Naive thymus-derived CD4-positive, alpha-beta T cell (primary cell): ENCODE results near the gene DGAT2. TPM values are rescaled to one million over a fixed set of nuclear protein-coding genes. Genes with fewer than 3 reads are reported as not detected.
"Not testable (repeated sequence)": the region's sequence is repeated elsewhere in the genome, so short reads cannot be mapped to it uniquely, and the experiment has no call there.

Experiments used
- ATAC-seq: fragments of 150-1000 bp; cut with Tn5 transposase; 2 replicates; pipeline ENCODE4 v1.10.0; 2021; ENCODE audit warnings: mild to moderate bottlenecking, moderate library complexity
- CTCF ChIA-PET: fragments of 350-600 bp; sonication (Branson Sonifier 250); formaldehyde crosslinking; loops from one replicate; lab custom pipeline; 2021; ENCODE audit warnings: antibody characterized with exemption; lab: Charles Lee
- POLR2A ChIA-PET: fragments of 350-600 bp; sonication (Branson Sonifier 250); formaldehyde crosslinking; loops from one replicate; lab custom pipeline; 2021; ENCODE audit warnings: antibody characterized with exemption, inconsistent platforms; lab: Charles Lee
- DNase-seq, 9 donors: peaks; one replicate each; pipeline versions ENCODE4 v3.0.0 to v3.0.0-alpha.2; 2020 to 2022; ENCODE audit warnings: mixed read lengths in 1 of 9
- H3K27ac ChIP-seq: one replicate; pipeline ENCODE4 v1.7.0; 2013; ENCODE audit warnings: mild to moderate bottlenecking, low read depth, low read length, moderate library complexity
- H3K27me3 ChIP-seq, 2 donors: one replicate each; pipeline ENCODE4 v1.7.0; 2013; ENCODE audit warnings: low read length in 2 of 2, mild to moderate bottlenecking in 2 of 2, moderate library complexity in 2 of 2; ENCODE audit not compliant: control insufficient read depth in 2 of 2, insufficient read depth in 2 of 2
- H3K36me3 ChIP-seq, 3 experiments: 1 replicate in 2 of 3; 2 replicates in 1 of 3; pipeline ENCODE4 v1.7.0; 2013; ENCODE audit warnings: low read length in 3 of 3, mild to moderate bottlenecking in 3 of 3, moderate library complexity in 1 of 3; ENCODE audit not compliant: insufficient read depth in 3 of 3, control insufficient read depth in 2 of 3
- H3K4me1 ChIP-seq, 2 donors: one replicate each; pipeline ENCODE4 v1.7.0; 2013; ENCODE audit warnings: low read length in 2 of 2, mild to moderate bottlenecking in 2 of 2, moderate library complexity in 1 of 2; ENCODE audit not compliant: control insufficient read depth in 2 of 2, insufficient read depth in 2 of 2
- H3K4me3 ChIP-seq: 2 replicates; pipeline ENCODE4 v1.7.0; 2013; ENCODE audit warnings: mild to moderate bottlenecking, low read length
- H3K9me3 ChIP-seq, 3 experiments: 1 replicate in 2 of 3; 2 replicates in 1 of 3; pipeline ENCODE4 v1.7.0; 2013; ENCODE audit warnings: low read length in 3 of 3; ENCODE audit not compliant: control insufficient read depth in 2 of 3
- H3K27ac Mint-ChIP-seq, 9 donors: one replicate each; pipeline ENCODE4 v1.8.0; 2020 to 2022; ENCODE audit warnings: mixed read lengths in 9 of 9, mild to moderate bottlenecking in 8 of 9, moderate library complexity in 5 of 9, inconsistent platforms in 2 of 9
- H3K27me3 Mint-ChIP-seq, 5 donors: one replicate each; pipeline ENCODE4 v1.8.0; 2021 to 2022; ENCODE audit warnings: mixed read lengths in 5 of 5, mild to moderate bottlenecking in 1 of 5
- H3K36me3 Mint-ChIP-seq, 5 donors: one replicate each; pipeline ENCODE4 v1.8.0; 2020 to 2022; ENCODE audit warnings: mixed read lengths in 5 of 5, mild to moderate bottlenecking in 3 of 5, inconsistent platforms in 1 of 5
- H3K4me1 Mint-ChIP-seq, 7 donors: one replicate each; pipeline ENCODE4 v1.8.0; 2020 to 2022; ENCODE audit warnings: mixed read lengths in 7 of 7, mild to moderate bottlenecking in 3 of 7, inconsistent platforms in 1 of 7
- H3K4me3 Mint-ChIP-seq, 10 donors: one replicate each; pipeline ENCODE4 v1.8.0; 2020 to 2022; ENCODE audit warnings: mild to moderate bottlenecking in 10 of 10, mixed read lengths in 10 of 10, moderate library complexity in 6 of 10, inconsistent platforms in 2 of 10
- H3K9me3 Mint-ChIP-seq, 11 donors: one replicate each; pipeline ENCODE4 v1.8.0; 2020 to 2022; ENCODE audit warnings: mixed read lengths in 11 of 11, mild to moderate bottlenecking in 4 of 11, inconsistent platforms in 1 of 11, moderate library complexity in 1 of 11
- intact Hi-C, 2 donors: fragments of 100-400 bp; cut with micrococcal nuclease; formaldehyde crosslinking; loops; one replicate each; pipeline ENCODE4 v1.15.1; 2023
- polyA plus RNA-seq, 2 donors: library from polyadenylated mRNA; unstranded; fragments of 300-500 nt; fragmentation: Illumina TruSeq; gene quantifications; one replicate each; pipeline ENCODE4 v1.2.3, GENCODE V29; 2021
- total RNA-seq, 6 experiments: library from RNA in 5 of 6; stranded (reverse) in 5 of 6; gene quantifications; 1 replicate in 5 of 6; 2 replicates in 1 of 6; pipeline ENCODE4 v1.2.3 and lab custom pipeline; 2021 to 2026

Gene DGAT2
- total and polyA plus RNA-seq, 7 experiments from 2014 or later = 0.30 to 8.5 (median 0.58) TPM

- Mint-ChIP-seq H3K4me1 (no peaks in the 10 kb centered on the region), H3K36me3 (no peaks in the 10 kb centered on the region), H3K4me3 (no peak overlapping the region), H3K27me3 (peaks cover 4 to 24% (median 9%) of the 10 kb centered on the region in 5 donors), H3K27ac (no peak overlapping the region), H3K9me3 (no peaks in the 10 kb centered on the region)
- Histone ChIP-seq H3K9me3 (no peaks in the 10 kb centered on the region), H3K36me3 (no peaks in the 10 kb centered on the region), H3K27me3 (no peaks in the 10 kb centered on the region), H3K4me1 (no peaks in the 10 kb centered on the region), H3K4me3 (no peak overlapping the region), H3K27ac (no peak overlapping the region)
- ChIA-PET CTCF (no interaction called here), POLR2A (interaction anchor here (0.6 kb wide), 1 partner anchor 1527 kb away, joined by 6 read pairs; no protein-coding TSS in a partner anchor)
- DNase-seq (no peak), ATAC-seq (no peak)
- intact Hi-C loops = no loop called here
These were observed 33.3 kb upstream of the DGAT2 start for GRCh38 chr11:75735181-75735845.

- H3K27me3 Mint-ChIP-seq = peaks cover 0 to 37% (median 9%) of the 10 kb centered on the region in 5 donors
- DNase-seq (no peak), ATAC-seq (no peak)
- no peaks in the 10 kb centered on the region for H3K9me3 Mint-ChIP-seq
- CTCF ChIA-PET = no interaction called here
- no peaks in the 10 kb centered on the region for H3K9me3 ChIP-seq
- H3K4me1 ChIP-seq = no peaks in the 10 kb centered on the region
- no peak overlapping the region for H3K27ac Mint-ChIP-seq
- H3K27me3 ChIP-seq = no peaks in the 10 kb centered on the region
- no peaks in the 10 kb centered on the region for H3K36me3 ChIP-seq
- H3K27ac ChIP-seq = no peak overlapping the region
- intact Hi-C loops = no loop called here
- H3K4me3 ChIP-seq = no peak overlapping the region
- H3K36me3 Mint-ChIP-seq = no peaks in the 10 kb centered on the region
- H3K4me1 Mint-ChIP-seq = no peaks in the 10 kb centered on the region
- POLR2A ChIA-PET = no interaction called here
- H3K4me3 Mint-ChIP-seq = no peak overlapping the region
These were observed 31.3 kb upstream of the DGAT2 start for GRCh38 chr11:75737314-75737713.

- intact Hi-C loops = no loop called here
- no peak overlapping the region for H3K4me3 Mint-ChIP-seq
- H3K27ac Mint-ChIP-seq = no peak overlapping the region
- H3K27ac ChIP-seq = no peak overlapping the region
- H3K9me3 ChIP-seq = no peaks in the 10 kb centered on the region
- POLR2A ChIA-PET = no interaction called here
- peaks cover 9 to 54% (median 19%) of the 10 kb centered on the region in 5 donors for H3K27me3 Mint-ChIP-seq
- no peaks in the 10 kb centered on the region for H3K36me3 ChIP-seq
- CTCF ChIA-PET = no interaction called here
- H3K4me1 ChIP-seq = no peaks in the 10 kb centered on the region
- H3K4me3 ChIP-seq = no peak overlapping the region
- H3K4me1 Mint-ChIP-seq = peaks cover 0 to 2% (median 0%) of the 10 kb centered on the region in 7 donors
- DNase-seq (no peak), ATAC-seq (no peak)
- H3K9me3 Mint-ChIP-seq = no peaks in the 10 kb centered on the region
- H3K27me3 ChIP-seq = no peaks in the 10 kb centered on the region
- no peaks in the 10 kb centered on the region for H3K36me3 Mint-ChIP-seq
These were observed 27.9 kb upstream of the DGAT2 start for GRCh38 chr11:75740681-75741080.

- H3K36me3 ChIP-seq, ATAC-seq, H3K4me1 ChIP-seq, H3K4me1 Mint-ChIP-seq, H3K27me3 ChIP-seq, H3K27ac ChIP-seq, H3K4me3 Mint-ChIP-seq, H3K27ac Mint-ChIP-seq, H3K9me3 Mint-ChIP-seq, H3K9me3 ChIP-seq, DNase-seq, H3K36me3 Mint-ChIP-seq, CTCF ChIA-PET, H3K4me3 ChIP-seq, intact Hi-C loops: not testable (repeated sequence)
- POLR2A ChIA-PET = interaction anchor here (1.2 kb wide), 1 partner anchor 845 kb away, joined by 5 read pairs; no protein-coding TSS in a partner anchor
- peaks cover 0 to 54% (median 20%) of the 10 kb centered on the region in 5 donors for H3K27me3 Mint-ChIP-seq
These were observed 25.4 kb upstream of the DGAT2 start for GRCh38 chr11:75743159-75743558.

- no peaks in the 10 kb centered on the region for H3K27me3 ChIP-seq
- H3K36me3 Mint-ChIP-seq = no peaks in the 10 kb centered on the region
- H3K4me1 Mint-ChIP-seq = peaks cover 0 to 5% (median 0%) of the 10 kb centered on the region in 7 donors
- no peak for ATAC-seq
- H3K27ac ChIP-seq = no peak overlapping the region
- H3K4me3 ChIP-seq = no peak overlapping the region
- peaks cover 0 to 4% (median 0%) of the 10 kb centered on the region in 11 donors for H3K9me3 Mint-ChIP-seq
- DNase-seq = no peak
- no peak overlapping the region for H3K27ac Mint-ChIP-seq
- intact Hi-C loops = no loop called here
- ChIA-PET POLR2A (interaction anchor here (1.2 kb wide), 1 partner anchor 846 kb away, joined by 5 read pairs; no protein-coding TSS in a partner anchor), CTCF (no interaction called here)
- no peaks in the 10 kb centered on the region for H3K4me1 ChIP-seq
- no peaks in the 10 kb centered on the region for H3K9me3 ChIP-seq
- H3K27me3 Mint-ChIP-seq = peaks cover 0 to 46% (median 22%) of the 10 kb centered on the region in 5 donors
- H3K36me3 ChIP-seq = no peaks in the 10 kb centered on the region
- H3K4me3 Mint-ChIP-seq = no peak overlapping the region
These were observed 24.6 kb upstream of the DGAT2 start for GRCh38 chr11:75743711-75744563.

- Histone ChIP-seq H3K36me3 (no peaks in the 10 kb centered on the region), H3K27ac (no peak overlapping the region), H3K4me1 (no peaks in the 10 kb centered on the region), H3K27me3 (no peaks in the 10 kb centered on the region), H3K4me3 (no peak overlapping the region), H3K9me3 (no peaks in the 10 kb centered on the region)
- Mint-ChIP-seq H3K27me3 (peaks cover 0 to 37% (median 22%) of the 10 kb centered on the region in 5 donors), H3K36me3 (no peaks in the 10 kb centered on the region), H3K4me1 (peaks cover 0 to 5% (median 0%) of the 10 kb centered on the region in 7 donors), H3K9me3 (peaks cover 0 to 4% (median 0%) of the 10 kb centered on the region in 11 donors), H3K4me3 (no peak overlapping the region), H3K27ac (no peak overlapping the region)
- DNase-seq = no peak
- ChIA-PET POLR2A (no interaction called here), CTCF (no interaction called here)
- intact Hi-C loops = no loop called here
- ATAC-seq = no peak
These were observed 22.8 kb upstream of the DGAT2 start for GRCh38 chr11:75745807-75746206.
